Fibroblast of peridontal ligament (primary cell): Measurements from ENCODE around the gene QSOX2.

Source experiments
- DNase-seq: peaks from one replicate; pipeline ENCODE4 v3.0.0-alpha.2; 2010; ENCODE audit errors: extremely low read depth

Gene QSOX2, protein sequence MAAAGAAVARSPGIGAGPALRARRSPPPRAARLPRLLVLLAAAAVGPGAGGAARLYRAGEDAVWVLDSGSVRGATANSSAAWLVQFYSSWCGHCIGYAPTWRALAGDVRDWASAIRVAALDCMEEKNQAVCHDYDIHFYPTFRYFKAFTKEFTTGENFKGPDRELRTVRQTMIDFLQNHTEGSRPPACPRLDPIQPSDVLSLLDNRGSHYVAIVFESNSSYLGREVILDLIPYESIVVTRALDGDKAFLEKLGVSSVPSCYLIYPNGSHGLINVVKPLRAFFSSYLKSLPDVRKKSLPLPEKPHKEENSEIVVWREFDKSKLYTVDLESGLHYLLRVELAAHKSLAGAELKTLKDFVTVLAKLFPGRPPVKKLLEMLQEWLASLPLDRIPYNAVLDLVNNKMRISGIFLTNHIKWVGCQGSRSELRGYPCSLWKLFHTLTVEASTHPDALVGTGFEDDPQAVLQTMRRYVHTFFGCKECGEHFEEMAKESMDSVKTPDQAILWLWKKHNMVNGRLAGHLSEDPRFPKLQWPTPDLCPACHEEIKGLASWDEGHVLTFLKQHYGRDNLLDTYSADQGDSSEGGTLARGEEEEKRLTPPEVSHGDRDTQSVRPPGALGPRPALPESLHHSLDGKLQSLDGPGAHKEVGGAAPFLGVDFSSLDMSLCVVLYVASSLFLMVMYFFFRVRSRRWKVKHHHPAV

DNA sequence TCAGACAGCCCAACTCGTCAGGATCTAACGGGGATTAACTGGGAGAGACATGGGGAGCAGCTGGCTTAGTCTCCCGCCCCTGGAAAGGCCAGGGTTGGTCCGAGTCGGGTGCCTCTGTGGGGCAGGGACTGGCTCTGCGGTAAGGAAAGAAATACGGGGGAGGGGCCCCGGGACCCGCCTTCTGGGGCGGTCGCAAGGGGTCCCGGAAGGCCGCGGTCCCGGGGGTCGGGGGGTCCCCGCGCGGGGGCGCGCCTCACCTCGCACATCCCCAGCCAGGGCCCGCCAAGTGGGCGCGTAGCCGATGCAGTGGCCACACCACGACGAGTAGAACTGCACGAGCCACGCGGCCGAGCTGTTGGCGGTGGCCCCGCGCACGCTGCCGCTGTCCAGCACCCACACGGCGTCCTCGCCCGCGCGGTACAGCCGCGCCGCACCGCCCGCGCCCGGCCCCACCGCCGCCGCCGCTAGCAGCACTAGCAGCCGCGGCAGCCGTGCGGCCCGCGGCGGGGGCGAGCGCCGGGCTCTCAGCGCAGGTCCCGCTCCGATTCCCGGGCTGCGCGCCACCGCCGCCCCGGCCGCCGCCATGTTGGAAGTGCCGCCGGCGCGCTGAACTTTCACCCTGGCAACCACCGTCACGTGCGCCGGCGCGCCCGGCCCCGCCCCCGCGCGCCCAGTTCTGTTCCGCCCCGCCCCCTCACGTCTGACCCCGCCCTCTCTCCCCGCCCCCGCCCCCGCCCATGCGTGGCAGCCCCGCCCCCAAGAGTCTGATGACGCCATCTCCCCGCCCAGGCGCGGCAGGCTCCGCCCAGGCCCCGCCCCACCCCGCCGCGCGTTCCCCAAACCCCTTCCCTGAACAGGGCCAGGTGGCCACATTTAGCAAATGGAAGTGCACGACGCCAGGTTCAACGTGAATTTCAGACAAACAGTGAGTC, at the start of gene QSOX2:
Gene QSOX2, minus strand, starts transcription at position 594 of the 932 bp plus-strand sequence. Its CDS starts 9 bp downstream, at position 585.
- DNase-seq = peak; percentile 68

DNA sequence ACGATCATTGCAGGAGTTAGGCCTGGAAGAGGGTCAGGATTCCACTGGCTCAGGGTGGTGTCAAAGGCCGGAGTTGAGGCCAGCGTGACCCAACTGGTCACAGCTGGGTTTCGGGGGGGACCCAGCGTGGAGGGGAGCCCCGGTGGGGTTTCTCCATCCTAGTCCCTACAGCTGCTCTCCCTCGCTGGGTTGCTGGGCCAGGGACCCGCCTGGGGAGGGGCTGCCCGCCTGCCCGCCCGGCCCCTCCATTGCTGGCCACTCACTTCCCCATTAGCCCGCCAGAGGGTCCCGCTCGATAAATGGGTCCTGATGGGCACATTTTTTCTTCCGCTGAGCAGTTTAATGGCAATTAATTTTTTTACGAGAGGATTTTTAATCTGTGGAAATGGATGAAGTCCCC, 49.4 kb upstream of the QSOX2 start:
- DNase-seq = no peak

DNA sequence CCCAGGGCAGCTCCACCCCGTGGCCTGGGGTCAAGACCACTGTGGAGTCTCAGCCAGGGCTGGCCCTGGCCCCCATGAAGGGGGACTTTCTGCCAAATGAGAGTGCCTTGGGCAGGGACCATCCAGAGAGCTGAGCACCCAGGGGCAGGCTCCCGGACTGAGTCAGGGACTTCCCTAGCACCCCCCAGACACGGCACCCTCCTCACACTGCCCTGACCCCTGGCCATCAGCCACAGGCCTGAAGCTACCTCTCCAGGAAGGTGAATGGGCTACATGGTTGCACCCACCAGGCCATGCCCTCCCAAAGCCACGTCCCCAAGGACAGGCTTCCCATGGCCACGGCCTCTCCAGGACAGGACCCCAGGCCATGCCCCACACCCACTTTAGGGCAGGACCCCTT, 48.8 kb upstream of the QSOX2 start:
- DNase-seq = no peak

DNA sequence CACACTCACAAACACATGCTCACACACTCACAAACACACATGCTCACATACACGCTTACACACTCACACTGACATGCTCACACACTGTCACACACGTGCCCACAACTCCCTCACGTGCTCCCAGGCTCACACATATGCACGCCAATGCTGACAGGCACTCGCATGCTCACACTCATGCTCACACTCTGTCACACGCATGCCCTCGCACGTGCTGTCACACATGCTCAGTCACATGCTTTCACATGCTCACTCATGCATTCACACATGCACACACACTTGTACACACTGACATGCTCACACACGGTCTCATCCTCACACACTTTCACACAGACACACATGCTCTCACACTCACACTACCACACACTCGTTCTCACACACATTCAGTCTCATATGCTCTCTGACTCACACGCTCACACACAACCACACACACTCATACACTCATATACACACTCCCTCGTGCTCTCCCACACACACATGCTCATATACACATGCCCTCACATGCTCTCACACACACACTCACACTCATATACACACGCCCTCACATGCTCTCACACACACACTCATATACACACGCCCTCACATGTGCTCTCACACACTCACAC, 48.0 kb upstream of the QSOX2 start:
- no peak for DNase-seq

DNA sequence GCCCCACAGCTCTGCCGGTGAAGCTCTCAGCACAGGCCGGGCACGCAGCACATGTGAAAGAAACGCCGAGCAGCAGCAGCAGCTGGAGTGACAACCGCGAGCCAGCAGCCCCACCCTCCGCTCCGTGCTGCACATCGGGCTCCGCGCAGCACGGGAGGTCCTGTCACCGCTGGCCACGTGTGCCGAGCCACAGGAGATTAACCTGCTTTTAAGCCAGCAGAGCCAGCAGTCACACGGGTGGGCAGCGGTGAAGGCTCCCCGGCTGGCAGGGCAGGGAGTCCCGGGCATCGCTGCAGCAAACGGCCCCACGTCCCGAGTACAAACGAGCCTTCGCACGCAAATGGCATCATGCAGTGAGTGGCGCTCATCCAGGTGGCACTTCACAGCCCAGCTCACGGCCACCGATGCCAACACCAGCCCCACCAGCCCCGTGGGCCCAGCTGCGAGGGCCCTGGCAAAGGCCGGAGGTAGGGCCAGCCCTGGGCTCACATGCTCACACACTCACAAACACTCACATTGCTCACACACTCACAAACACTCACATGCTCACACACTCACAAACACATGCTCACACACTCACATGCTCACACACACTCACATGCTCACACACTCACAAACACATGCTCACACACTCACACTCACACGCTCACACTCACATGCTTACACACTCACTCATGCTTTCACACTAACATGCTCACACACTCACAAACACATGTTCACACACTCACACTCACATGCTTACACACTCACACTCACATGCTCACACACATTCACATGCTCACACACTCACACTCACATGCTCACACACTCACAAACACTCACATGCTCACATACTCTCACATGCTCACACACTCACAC, 47.2 kb upstream of the QSOX2 start:
- DNase-seq = no peak

DNA sequence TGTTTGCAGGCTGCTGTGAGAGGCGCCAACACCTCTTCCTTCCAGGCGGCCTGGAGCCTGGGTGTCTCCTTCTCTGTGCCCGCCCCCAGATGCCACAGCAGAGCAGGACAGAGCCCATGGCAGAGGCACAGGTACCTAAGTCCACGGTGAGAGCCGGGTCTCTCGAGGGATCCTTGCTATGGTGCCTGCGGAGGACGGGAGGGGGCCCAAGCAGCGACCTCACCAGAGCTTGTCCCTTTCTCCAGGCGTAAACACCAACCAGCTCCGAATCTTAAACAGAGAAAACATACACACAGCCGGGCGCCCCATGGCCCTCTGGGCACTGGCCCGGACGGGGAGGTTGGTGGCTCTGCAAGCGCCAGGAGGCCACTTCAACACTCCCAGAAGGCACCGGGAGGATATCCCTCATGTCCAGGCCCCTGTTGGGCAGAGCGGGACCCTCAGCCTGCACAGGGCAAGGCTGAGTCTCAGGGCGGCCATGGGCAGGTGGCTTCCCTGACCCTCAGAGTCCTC, 46.5 kb upstream of the QSOX2 start:
- no peak for DNase-seq

DNA sequence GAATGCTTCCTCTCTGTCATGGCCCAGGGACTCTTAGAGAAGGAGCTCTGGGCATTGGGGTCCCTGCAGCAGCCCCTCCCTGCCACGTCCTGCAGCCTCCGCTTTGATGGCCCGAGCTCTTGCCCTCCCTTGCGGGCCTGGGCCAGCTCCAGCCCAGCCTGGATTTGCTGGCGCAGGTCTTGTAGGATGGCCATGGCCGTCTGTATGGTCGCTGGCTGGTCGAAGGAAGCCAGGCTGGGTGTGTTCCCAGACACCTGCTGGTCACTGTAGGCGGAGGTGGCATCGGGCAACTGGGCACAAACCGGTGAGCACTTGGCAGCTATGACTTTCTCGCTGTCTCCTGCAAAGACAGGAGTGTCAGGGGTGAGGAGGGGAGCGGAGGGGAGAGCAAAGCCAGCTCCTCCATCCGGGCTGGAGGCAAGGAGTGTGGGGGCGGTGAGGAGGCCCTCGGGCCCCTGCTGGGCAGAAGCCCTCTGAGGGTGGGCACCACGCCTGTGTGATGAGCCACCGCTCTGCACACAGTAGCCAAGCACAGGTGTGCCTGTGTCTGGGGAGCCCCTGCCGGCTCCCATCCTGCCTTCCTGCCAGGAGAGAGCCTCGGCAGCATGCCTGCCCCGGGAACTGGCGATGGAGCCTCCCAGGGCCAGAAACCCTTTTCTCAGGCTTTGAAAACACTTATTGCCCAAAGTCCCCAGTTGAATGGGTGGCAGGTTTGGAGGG, 45.9 kb upstream of the QSOX2 start:
- no peak for DNase-seq

DNA sequence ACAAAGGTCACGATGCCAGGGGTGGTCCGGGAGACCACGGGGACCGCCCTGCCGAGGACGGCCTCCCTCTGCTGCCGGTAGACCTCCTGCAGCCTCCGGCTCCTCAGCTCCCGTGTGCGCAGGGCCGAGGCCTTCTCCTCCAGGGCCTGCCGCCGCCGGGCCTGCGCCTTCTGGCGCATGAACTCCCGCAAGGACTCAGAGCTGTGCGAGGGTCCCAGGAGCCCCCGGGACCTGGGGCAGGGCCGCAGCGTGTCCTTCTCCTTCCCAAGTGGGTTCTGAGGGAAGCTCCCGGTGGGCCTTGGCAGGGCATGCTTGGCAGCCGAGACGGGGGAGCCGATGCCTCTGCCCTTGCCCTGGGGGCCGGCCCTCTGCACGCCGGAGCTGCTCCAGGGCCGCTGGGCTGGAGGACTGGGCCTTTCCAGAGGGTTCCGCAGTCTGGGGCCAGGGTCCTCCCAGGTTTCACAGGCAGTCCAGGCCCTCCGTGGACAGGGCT, 44.9 kb upstream of the QSOX2 start:
- DNase-seq = no peak

DNA sequence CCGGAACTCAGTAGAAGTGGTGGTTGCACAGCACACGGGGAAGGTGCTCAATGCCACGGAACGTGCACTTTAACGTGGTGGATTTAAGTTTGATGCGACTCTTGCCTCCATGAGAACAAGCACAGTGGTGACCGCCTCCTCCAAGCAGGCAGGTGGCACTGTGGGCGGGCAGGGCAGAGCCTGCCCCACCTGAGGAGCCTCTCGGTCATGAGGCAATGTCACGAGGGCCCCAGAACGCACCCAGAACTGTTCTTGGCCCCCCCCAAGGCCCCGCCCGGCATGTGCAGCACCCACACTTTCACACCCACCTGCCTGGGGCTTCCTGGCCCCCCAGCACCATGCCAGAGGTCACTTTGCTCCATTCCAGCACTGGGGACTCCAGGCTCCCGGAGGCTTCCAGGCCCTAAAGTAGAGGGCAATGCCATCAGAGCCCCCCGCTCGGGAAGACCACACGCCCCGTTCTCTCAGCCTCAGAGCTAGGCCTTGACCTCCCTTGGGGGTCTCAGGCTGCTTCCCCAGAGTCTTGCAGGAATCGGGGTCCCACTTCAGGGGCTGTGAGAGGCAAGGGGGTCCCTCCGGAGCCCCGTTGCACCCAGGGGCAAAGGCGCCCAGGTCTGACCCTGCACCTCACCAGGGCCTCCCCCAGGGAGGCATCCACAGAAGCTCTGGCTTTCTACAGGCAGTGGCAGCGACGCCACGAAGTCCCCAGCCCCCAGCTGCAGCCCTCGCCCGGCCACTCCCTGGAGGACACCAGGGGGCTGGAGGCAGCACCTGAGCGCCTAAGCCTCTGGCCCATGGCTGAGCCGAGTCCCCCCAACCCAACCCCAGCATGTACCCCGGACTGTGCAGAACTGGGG, 44.3 kb upstream of the QSOX2 start:
- no peak for DNase-seq

DNA sequence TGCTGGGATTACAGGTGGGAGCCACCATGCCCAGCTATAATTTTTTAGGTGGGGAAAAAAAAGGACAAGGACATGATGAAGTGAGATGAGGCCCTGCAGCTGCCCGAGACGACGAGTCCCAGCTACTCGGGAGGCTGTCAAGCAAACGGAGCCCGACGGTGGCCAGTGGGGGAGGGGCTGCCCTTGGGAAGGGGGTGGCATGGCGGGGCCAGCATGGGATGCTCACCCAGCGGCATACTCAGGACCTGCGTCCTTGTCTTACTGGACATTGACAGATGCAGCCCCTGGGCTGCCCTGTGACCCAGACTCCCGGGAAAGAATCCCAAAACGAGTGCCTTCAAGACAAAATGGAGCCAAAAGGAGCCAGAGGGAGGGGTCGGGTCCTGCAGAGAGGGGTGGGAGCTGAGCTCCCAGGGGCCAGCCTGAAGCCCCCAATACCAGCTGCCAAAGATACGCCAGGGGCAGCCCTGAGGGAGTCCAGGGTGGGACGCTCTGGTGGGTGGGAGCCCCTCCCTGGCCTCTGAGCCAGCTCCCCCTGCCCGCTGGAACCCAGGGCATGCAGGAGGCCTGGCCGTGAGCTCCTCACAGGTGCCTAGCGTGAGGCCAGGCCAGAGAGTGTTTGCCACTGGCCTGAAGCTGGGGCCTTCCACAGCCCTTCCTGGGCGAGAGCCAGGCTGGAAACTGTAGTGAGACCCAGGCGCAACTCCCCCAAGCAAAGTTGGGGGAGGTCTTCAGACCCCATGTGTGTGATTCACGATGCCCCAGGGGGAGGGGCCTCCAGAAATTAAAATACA, 42.5 kb upstream of the QSOX2 start:
- DNase-seq = no peak

DNA sequence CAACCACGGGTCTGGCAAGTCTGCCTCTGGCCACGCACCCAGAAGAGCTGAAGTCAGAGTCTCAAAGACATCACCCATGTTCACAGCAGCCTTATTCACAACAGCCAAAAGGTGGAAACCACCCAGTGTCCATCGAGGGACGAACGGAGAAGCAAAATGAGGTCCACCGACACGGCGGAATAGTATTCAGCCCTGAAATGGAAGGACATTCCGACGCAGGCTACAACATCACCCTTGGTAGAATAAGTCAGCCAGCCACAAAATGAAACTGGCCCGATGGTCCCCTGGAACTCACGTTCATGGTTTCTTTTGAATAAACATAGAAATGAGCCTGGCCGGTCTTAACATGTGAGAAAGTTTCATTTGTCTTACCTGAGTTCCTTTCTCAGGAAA, 41.4 kb upstream of the QSOX2 start:
- DNase-seq = no peak

DNA sequence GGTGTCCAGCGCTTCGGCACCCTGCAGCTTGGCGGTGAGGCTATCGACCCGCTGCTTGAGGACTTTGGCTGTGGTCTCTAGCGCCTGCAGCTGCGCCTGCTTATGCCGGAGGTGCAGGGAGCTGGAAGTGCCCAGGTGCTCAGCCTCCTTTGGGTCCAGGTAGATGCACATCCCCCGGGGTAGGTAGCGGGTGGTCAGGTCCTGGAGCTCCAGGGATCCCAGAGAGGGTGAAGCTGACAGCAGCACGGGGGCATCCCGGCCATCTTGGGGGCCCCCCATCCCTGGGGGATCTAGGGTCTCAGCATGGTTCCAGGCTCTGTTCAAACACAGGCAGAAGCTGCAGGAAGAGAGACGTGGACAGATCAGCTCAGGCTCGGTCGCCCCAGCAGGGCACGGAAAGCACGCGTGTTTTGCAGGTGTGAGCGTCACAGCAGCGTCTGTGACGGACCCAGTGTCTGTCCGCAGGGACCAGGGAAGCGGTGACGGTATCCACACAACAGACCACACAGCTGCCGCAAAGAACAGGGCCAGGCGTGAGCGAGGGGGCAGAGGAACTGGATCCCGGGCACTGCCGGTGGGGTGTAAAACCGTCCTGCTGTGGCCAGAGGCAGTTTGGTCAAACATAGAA, 40.9 kb upstream of the QSOX2 start:
- DNase-seq = no peak

DNA sequence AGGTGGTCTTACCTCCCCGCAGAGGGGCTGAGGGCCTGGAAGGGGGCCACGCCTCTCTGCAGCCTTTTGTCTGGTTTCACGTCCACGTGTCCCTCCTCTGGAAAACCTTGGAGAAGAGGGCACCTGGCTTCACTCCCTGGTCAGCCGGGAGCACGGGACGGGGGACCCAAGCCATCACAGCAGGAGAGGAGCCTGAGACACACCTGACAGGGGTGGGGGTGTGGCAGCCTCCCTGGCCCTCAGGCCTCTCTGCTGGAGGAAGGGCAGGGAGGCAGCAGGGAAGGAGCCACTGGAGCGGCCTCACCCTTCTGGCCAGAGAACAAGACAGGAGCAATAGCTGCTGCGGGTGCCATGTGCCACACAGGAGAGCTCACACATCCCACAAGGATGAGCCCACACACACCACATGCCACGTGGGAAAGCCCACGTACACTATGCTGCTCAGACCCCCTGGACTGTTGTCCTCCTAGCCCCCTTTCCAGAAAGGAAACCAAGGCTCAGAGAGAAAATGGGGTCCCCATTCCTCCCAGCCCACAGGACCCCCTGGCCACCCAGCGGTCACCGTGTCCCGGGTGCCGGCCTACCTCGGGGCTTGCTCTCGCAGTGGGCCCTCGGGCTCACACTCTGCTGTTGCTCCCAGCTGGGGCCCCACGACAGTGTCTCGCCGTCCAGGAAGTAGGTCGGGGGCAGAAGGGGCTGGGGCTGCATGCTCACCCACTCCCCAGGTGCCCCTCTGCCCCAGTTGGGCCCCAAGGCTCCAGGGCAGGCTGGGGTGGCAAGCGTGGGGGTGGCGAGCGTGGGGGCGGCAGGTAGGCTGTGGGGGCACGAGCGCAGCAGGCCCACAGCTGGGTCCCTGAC, 40.1 kb upstream of the QSOX2 start:
- no peak for DNase-seq

DNA sequence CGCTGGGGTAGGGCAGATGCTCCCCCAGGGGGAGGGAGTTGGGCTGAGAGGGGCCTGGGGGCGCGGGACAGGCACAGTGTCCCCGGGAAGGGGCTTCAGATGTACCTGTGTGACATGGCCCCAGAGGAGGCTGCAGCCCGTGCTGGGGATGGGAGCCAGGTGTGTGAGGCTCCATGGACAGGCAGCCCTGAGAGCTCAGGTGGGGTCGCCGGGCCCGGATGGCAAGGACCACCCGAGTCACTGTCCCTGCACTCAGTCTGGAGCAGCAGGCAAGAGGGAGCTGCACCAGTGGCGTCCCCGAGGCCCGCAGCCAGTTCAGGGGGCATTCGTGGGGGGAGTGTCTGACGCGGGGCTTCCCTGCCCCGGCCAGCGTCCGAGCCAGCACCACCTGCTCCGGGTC, 39.3 kb upstream of the QSOX2 start:
- no peak for DNase-seq

DNA sequence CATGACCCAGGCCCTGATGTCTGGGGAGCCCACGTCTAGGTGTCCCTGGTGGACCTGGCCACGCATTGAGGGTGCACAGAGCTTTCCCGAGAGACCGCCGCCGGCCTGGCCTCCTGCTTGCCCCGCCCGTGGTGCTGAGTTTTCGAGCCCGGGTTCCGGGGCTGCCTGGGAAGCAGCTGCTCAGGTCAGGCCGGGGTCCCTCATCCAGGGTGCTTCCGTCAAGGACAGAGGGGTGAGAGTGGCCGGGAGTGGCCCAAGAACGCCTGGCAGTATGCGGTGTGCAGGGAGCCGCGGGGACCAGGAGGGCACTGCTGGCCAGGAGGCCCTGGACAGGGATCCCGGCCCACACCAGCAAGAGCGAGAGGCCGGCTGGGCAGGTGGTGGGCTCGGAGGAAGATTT, 38.7 kb upstream of the QSOX2 start:
- no peak for DNase-seq
